Measurements from ENCODE around the gene LNP1.
"Not testable (repeated sequence)": the region's sequence is repeated elsewhere in the genome, so short reads cannot be mapped to it uniquely, and the experiment has no call there.

Gene LNP1

DNA sequence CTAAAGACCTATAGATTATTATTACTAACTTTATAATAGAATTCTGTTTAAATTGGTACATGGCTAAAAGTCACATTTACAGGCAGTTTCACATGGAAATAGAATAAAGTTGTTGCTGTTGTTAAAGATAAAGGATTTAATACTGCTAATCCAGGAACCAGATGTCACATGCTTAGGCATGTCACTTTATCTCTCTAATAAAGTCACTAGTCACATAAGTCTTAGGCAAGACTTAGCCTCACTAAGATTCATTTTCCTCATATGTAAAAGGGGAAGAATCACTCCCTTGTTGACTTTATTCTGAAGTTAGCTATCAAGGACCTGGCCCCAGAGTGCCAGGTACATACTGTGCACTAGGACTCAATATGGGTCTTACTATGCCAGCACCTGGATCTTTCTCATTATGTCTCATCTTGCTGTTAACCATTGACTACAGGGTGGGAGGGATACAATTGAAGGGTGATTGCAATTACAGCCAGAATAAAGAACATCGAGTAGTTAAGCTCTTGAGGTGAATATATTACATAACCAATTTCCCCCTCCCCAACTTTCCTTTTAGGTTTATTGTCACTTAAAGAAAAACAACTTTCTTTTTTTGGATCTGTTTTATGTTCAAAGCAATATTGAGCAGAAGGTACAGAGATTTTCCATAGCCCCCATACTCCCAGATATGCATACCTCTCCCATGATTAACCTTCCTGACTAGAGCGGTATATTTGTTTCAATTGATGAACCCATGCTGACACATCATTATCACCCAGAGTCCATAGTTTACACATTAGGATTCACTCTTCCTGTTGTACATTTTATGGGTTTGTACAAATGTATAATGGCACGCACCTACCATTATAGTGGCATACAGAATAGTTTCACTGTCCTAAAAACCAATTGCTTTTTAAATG lies 36.6 kb downstream of the LNP1 start:
- no peak for DNase-seq

- no peak for DNase-seq
These were observed 37.3 kb downstream of the LNP1 start for GRCh38 chr3:100438623-100438974.

- no peak for DNase-seq
These were observed 39.6 kb downstream of the LNP1 start for GRCh38 chr3:100440895-100441294.

DNA sequence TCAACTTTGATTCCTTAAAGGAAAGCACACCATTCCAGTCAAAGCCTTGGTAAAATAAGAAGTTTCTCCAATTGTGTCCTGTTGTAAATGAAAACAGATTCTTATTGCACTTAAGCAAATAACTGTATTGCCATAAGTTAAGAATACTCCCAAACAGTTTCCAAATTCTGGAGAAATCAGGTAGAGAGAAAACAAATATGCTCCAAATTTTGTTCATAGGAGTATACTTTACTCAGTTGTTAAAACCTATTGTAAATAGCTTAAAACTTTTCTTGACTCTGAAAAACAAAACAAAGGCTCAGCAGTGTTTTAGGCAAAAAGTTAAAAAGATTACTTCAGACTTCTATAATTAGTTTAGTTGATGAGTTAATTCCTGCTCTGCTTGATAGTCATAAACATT lies 42.4 kb downstream of the LNP1 start:
- DNase-seq, result no peak

- DNase-seq, result not testable (repeated sequence)
These were observed 45.7 kb downstream of the LNP1 start for GRCh38 chr3:100447067-100447466.

- DNase-seq, result no peak
These were observed 46.7 kb downstream of the LNP1 start for GRCh38 chr3:100448079-100448478.

- DNase-seq, result no peak
These were observed 47.9 kb downstream of the LNP1 start for GRCh38 chr3:100449214-100449613.

DNA sequence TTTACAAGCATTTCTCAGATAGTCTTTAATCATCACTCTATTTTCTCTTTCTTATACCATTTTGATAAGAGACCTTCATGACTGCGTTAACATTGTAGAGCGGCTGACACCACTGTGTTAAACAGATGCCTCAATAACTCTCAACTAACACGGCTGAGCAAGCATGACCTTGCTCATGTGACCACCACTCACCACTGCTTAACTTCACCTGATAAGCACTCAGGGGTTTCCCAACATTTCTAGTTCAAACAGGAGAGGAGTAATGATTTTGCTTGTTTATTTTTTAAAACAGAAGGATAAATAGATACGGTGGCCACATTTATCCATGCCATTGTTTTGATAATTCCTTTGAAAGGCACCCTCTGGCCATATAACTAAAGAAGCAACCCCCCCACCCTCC lies 53.3 kb downstream of the LNP1 start:
- DNase-seq, result peak in 1 of 2 experiments; percentile 10

DNA sequence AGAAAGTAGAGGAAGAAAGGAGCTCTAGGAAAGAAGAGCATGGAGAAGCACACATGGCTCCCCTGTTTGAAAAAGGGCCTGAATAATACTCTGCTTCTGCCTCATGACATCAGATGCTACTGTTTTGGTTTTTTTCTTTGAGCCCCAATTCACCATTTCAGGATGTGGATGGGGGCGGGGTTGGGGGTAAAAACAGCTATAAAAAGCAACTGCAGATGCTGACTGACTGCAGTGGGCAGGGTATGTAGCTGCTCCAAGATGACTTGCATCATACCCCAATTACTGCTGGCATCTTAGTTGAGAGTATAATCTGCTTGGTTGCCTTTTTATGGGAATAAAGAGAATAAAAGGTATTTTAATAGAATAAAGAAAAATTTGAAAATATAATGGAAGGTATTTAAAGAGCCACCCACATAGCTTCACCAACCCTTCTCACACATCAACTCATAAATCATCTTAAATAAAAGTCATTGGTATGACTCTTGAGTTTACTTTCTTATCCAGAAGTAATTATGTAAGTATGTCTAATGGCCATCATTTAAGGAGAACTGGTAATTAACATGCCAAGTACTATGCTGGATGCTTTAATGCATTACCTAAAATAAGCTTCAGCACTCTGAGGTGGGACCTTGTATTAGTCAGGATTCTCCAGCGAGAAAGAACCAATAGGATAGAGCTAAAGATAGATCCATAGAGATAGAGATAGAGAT lies 54.7 kb downstream of the LNP1 start:
- DNase-seq, result no peak

DNA sequence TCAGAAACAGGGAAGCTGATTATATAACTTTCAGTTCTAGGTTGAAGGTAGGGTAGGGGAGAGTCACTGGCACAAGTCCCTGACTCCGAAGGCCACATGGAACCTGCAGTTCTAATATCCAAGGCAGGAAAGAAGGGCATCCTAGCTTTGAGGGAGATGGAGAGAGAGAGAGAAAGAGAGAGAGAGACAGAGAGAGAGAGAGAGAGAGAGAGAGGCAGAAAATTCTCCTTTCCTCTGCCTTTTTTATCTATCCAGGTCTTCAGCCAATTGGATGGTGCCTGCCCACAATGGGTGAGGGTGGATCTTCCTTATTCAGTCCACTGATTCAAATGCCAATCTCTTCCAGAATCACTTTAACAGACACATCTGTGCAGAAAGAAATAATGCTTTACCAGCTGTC lies 55.4 kb downstream of the LNP1 start:
- no peak for DNase-seq

GRCh38 chr3:100457811-100458210 lies 56.5 kb downstream of the LNP1 start:
- no peak for DNase-seq

DNA sequence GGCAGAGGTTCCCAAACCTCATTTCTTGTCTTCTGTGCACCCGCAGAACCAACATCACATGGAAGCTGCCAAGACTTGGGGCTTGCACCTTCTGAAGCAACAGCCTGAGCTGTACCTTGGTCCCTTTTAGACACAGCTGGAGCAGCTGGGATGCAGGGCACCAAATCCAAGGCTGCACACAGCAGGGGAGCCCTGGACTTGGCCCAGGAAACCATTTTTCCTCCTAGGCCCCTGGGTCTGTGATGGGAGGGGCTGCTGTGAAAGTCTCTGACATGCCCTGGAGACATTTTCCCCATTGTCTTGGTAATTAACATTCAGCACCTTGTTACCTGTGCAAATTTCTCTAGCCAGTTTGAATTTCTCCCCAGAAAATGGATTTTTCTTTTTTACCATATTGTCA lies 57.5 kb downstream of the LNP1 start:
- DNase-seq, result no peak

DNA sequence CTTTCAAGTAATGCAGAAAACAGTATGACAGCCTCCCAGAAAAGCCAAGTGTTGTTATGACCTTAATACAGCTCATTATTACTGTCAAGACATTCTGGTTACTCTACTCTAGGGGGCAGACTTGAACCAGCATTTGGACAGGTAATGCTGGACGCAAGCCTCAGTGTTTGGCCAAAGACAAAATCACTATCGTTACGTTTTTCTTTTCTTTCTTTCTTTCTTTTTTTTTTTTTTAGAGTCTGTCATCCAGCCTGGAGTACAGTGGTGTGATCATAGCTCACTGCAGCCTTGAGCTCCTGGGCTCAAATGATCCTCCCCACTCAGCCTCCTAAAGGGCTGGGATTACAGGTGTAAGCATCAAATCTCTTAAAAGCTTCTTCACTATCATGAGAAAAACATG lies 61.7 kb downstream of the LNP1 start:
- peak in 1 of 2 experiments; percentile 30 for DNase-seq

DNA sequence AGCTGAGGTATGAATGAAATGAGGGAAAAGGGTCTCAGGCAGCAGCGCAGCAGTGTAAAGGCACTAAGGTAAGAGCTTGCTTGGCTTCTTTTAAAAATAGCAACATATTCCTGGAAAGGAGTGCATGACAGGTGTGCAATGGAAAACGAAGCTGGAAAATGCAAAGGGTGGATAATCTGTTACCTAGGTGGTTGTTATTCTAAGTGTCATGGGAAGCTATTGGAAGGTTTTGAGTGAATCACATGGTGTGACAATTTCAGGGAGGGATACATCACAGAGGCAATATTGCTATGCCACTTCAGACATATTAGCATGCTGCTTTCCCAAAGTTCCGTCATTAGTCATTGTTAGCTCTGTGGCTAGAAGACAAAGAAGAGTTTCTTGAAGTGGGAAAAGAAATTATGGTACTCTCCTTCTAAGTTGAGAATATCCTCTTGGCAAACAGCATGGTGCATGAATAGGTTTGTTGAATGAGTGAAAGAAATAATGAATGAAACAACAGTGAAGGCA lies 62.4 kb downstream of the LNP1 start:
- no peak for DNase-seq

GRCh38 chr3:100465892-100466777 lies 64.8 kb downstream of the LNP1 start:
- no peak for DNase-seq

DNA sequence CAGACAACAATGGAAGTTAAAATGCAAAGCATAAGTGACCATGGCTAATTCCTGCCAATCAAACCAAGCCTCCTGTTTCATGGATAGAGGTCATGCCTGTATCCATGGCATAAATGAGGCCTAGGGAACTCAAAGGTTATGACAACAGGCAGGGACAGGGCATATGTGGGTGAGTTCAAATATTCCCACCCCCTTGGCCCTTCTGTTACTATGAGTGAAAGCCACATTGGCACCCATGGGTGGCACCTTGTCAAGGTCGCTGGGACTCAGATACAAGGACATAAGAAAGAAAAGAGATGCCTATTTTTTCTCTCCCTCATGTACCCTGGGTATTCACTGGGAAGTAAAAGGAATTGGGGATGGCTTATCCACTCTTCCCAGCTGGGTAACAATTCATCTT lies 65.8 kb downstream of the LNP1 start:
- DNase-seq, result no peak

- no peak for DNase-seq
These were observed 67.3 kb downstream of the LNP1 start for GRCh38 chr3:100468676-100469075.

DNA sequence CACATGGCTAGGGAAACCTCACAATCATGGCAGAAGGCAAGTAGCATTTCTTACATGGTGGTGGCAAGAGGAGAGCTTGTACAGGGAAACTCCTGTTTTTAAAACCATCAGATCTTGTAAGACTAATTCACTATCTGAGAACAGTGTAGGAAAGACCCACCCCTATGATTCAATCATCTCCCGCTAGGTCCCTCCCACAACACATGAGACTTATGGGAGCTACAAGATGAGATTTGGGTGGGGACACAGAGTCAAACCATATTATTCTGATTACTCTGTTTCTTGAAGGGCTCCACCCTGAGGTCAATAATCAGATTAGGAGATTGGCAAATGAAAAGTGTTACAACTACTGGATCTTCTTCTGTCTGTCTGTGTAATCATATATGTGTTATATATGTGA lies 69.6 kb downstream of the LNP1 start:
- no peak for DNase-seq

GRCh38 chr3:100471444-100471843 lies 70.1 kb downstream of the LNP1 start:
- DNase-seq, result no peak

GRCh38 chr3:100477851-100478360 lies 76.6 kb downstream of the LNP1 start:
- DNase-seq, result not testable (repeated sequence)

- not testable (repeated sequence) for DNase-seq
These were observed 77.2 kb downstream of the LNP1 start for GRCh38 chr3:100478521-100478920.

GRCh38 chr3:100480081-100480480 lies 78.7 kb downstream of the LNP1 start:
- no peak for DNase-seq

- no peak for DNase-seq
These were observed 80.8 kb downstream of the LNP1 start for GRCh38 chr3:100482176-100482575.
